C4-2B (cell line): ENCODE results near the gene ULK3.

Source experiments
- H3K27ac ChIP-seq: fragments of 450-650 bp; 2 replicates; pipeline ENCODE4 v1.5.1; 2017
- ZFX ChIP-seq: fragments of 450-650 bp; IDR thresholded peaks from 2 replicates; pipeline ENCODE4 v1.6.1; 2017
- TF ChIP-seq, protein P1 (sequence below): fragments of 450-650 bp; conservative IDR thresholded peaks from 2 replicates; pipeline ENCODE4 v1.5.1; 2017; ENCODE audit warnings: mild to moderate bottlenecking

ULK3 gene

DNA sequence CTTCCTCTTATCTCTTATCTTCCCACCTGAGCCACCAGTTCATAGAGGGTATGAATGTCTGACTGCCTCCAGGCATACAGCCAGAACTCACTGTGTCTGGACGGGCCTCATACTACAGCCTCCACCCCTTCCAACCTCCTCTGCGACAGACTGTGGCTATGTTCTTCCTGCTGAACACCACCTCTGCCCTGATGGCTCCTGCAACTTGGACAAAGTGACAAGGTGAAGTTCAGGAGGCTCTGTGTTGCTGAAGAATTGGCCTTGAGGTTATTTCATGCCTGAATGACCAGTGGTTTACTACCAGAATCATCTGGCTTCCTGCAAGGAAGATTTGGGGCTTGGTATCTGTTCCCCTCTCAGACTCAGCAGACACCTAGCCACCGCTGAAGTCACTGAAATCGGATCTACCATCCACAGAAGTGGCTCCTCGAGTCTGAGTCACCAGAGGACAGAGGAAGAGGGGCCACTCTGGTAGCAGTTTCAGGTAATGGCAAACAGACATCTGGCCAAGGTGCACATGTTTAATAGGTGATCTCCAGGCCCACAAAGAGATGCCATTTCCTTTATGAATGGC, 14.2 kb upstream of the ULK3 start:
- no peak for TF ChIP-seq ZFX
- TF ChIP-seq, protein P1, sequence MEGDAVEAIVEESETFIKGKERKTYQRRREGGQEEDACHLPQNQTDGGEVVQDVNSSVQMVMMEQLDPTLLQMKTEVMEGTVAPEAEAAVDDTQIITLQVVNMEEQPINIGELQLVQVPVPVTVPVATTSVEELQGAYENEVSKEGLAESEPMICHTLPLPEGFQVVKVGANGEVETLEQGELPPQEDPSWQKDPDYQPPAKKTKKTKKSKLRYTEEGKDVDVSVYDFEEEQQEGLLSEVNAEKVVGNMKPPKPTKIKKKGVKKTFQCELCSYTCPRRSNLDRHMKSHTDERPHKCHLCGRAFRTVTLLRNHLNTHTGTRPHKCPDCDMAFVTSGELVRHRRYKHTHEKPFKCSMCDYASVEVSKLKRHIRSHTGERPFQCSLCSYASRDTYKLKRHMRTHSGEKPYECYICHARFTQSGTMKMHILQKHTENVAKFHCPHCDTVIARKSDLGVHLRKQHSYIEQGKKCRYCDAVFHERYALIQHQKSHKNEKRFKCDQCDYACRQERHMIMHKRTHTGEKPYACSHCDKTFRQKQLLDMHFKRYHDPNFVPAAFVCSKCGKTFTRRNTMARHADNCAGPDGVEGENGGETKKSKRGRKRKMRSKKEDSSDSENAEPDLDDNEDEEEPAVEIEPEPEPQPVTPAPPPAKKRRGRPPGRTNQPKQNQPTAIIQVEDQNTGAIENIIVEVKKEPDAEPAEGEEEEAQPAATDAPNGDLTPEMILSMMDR: no peak
- no peak overlapping the region for H3K27ac ChIP-seq

DNA sequence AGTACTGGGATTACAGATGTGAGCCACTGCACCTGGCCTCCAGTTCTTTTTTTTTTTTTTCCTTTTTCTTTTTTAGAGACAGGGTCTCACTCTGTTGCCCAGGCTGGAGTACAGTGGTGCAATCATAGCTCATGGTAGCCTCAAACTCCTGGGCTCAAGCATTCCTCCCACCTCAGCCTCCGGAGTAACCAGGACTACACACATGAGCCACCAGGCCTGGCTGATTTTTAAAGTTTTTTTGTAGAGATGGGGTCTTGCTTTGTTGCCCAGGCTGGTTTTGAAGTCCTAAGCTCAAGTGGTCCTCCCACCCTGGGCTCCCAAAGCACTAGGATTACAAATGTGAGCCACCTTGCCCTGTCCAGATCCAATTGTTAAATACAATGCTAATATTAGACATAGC, 13.6 kb upstream of the ULK3 start:
- H3K27ac ChIP-seq: no peak overlapping the region
- TF ChIP-seq ZFX: no peak
- TF ChIP-seq, protein P1: no peak

DNA sequence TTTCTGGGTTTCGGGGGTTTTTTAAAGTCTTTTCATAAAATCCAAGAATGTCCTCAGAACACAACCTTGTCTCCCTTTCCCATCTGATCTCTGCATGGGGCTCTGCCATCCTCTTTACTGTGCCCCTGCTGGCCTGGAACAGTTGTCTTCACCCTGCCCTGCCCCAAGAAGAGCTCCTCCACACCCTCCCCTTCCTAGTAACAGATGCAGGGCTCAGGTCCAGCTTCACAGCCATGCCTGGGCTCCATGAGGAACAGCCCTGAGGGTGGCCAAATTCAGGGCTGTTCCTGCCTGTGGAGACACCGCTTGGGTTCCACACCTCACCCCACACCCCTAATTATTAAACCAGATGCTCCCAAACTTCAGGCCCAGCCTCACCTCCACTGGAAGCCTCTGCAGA, 12.9 kb upstream of the ULK3 start:
- TF ChIP-seq, protein P1: no peak
- no peak for TF ChIP-seq ZFX
- no peak overlapping the region for H3K27ac ChIP-seq

DNA sequence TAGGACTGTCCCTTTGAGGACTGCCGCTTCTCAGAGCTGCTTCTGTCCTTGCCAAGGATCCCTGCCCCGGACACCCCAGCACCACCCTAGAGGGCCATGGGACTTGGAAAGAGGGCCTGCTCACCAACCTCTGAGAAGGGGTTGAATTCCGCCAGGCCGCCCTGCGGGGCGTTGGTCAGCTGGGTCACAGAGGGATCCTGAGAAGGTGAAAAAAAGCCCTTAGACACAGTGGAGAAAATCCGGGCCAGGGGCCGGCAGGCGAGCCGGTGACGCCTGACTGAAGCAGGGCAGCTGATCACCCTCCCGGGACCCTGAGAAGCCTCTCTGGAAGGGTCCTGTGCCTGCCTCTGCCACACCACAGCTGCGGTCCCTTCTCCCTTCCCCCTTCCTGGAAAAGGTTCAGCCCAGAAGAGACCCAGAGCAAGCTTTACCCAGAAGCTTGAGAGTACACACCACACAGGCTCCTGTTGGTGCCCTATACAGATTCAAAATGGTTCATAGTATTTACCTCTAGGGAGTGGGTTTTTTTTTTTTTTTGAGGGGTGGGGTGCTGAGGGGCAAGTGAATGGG, 11.6 kb upstream of the ULK3 start:
- TF ChIP-seq, protein P1: no peak
- TF ChIP-seq ZFX: no peak

DNA sequence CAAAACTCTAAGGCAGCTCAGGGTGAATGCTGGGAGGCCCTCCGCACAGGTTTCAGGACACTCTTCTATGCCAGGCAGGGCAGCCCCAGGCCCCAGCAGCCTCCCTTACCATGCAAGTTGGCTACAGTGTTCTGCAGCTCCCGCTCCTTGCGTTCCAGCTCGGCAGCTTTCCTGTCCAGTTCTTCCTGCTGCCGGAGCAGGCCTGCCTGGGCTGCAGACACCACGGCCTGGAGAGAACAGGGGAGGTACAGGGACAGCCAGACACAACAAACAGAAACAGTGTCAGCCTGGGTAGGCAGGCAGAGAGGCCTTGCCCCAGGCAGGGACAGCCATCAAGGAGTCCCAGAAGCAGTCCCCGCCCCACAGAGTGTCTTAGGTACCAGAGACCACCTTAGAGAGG, 9.0 kb upstream of the ULK3 start:
- H3K27ac ChIP-seq: no peak overlapping the region
- no peak for TF ChIP-seq ZFX
- TF ChIP-seq, protein P1: no peak

More for the DNA sequence above, 11.6 kb upstream of the ULK3 start:
- H3K27ac ChIP-seq: no peak overlapping the region

DNA sequence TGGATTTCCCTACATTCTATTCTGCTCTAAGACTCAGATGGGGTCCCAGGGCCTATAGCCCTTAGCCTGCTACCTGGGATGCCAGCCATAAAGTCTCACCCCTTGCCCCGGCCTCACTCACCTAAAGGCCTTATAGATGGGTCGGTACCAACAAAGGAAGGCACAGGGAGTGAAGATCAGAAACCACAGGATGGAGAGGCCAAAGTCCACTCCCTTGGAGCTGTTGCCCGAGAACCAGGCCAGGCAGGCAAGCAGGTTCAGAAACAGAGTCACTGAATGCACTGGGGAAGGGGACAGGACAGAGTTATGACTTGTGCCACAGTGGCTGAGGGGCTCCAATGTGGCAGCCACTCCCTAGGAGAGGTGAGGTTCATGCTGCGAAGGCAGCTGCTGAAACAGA, 7.4 kb upstream of the ULK3 start:
- no peak overlapping the region for H3K27ac ChIP-seq
- TF ChIP-seq, protein P1: no peak
- no peak for TF ChIP-seq ZFX

DNA sequence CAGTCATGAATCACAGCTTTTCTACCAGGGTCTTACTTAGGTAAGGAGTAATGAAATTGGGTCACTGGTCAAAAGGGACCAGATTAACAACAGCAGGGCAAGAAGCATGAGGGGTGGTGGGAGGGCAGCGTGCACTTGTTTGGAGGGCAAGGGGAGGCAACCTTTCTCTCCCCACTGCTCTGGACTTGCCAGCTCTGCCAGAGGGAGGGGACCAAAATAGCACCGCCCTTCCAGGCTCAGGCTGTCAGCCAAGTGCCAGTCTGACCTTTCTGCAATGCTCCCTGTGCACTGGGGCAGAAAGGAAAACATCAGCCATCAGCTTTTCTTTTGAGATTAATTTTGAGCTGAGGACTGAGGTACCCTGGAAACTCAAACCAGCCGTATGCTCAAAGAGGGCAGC, 4.5 kb upstream of the ULK3 start:
- H3K27ac ChIP-seq: no peak overlapping the region
- no peak for TF ChIP-seq ZFX
- TF ChIP-seq, protein P1: no peak
